ENCODE data around the gene CMTM6. TPM values are rescaled to one million over a fixed set of nuclear protein-coding genes. Genes with fewer than 3 reads are reported as not detected.

CMTM6 gene
- total and polyA plus RNA-seq, 2 of the 8 experiments (the other 6 are each of a cell fraction or from before 2014, with no cell fraction given) = 24.0 to 51.5 TPM

- no peak for TF ChIP-seq CHD7 (IDR thresholded peaks at IDR 0.05; ENCODE audit: insufficient replicate concordance, low read length)
- TF ChIP-seq CBX5 (IDR thresholded peaks at IDR 0.05; ENCODE audit: low read depth, low read length) = no peak
- no peak for TF ChIP-seq SP1 (IDR thresholded peaks at IDR 0.05; ENCODE audit: low read depth, low read length)
- TF ChIP-seq GABPA (IDR thresholded peaks at IDR 0.05; ENCODE audit: borderline replicate concordance, insufficient read depth, low read length) = no peak
- TF ChIP-seq SIRT6 (IDR thresholded peaks at IDR 0.05; ENCODE audit: low read length) = no peak
- TF ChIP-seq JUN (IDR thresholded peaks at IDR 0.05; ENCODE audit: low read depth, low read length) = no peak
- no peak for TF ChIP-seq TEAD4 (IDR thresholded peaks at IDR 0.05; ENCODE audit: low read depth, low read length)
- no peak for TF ChIP-seq BACH1 (IDR thresholded peaks at IDR 0.05; ENCODE audit: low read length)
Observed at GRCh38 chr3:32551087-32551486, 48.4 kb upstream of the CMTM6 start (continued).

Data from H1 (cell line).